GM19035 (cell line): Measurements from ENCODE around the gene NGB.

Experiments
- ATAC-seq: cut with Tn5 transposase; IDR thresholded peaks from one replicate; pipeline ENCODE4 v1.9.1; 2021; ENCODE audit not compliant: unreplicated experiment

Gene NGB

GRCh38 chr14:77238996-77239395, 32.0 kb downstream of the NGB start:
- no peak for ATAC-seq

GRCh38 chr14:77238356-77238755, 32.6 kb downstream of the NGB start:
- ATAC-seq: no peak

- ATAC-seq: no peak
Measured at GRCh38 chr14:77236814-77237213, 34.2 kb downstream of the NGB start.

GRCh38 chr14:77231721-77232120, 39.3 kb downstream of the NGB start:
- no peak for ATAC-seq

- no peak for ATAC-seq
Measured at GRCh38 chr14:77230914-77231313, 40.1 kb downstream of the NGB start.

GRCh38 chr14:77228056-77228455, 43.0 kb downstream of the NGB start:
- no peak for ATAC-seq

- ATAC-seq: no peak
Measured at GRCh38 chr14:77225892-77226557, 45.0 kb downstream of the NGB start.

- no peak for ATAC-seq
Measured at GRCh38 chr14:77225254-77225653, 45.8 kb downstream of the NGB start.

GRCh38 chr14:77224212-77224611, 46.8 kb downstream of the NGB start:
- no peak for ATAC-seq

- no peak for ATAC-seq
Measured at GRCh38 chr14:77222546-77223225, 48.3 kb downstream of the NGB start.

GRCh38 chr14:77221241-77221871, 49.6 kb downstream of the NGB start:
- ATAC-seq: no peak

- ATAC-seq: no peak
Measured at GRCh38 chr14:77220246-77221017, 50.6 kb downstream of the NGB start.

- no peak for ATAC-seq
Measured at GRCh38 chr14:77219591-77219990, 51.4 kb downstream of the NGB start.

- ATAC-seq: no peak
Measured at GRCh38 chr14:77217551-77217950, 53.5 kb downstream of the NGB start.
